GM19099 (cell line): ENCODE results near the gene IFT25.

Source experiments
- POLR2A ChIP-seq: IDR thresholded peaks from 3 replicates; pipeline ENCODE4 v1.6.1; 2011; ENCODE audit warnings: low read depth; ENCODE audit not compliant: insufficient read length; ENCODE audit errors: extremely low read depth

Gene IFT25

GRCh38 chr1:53942127-53942957 is 3.2 kb downstream of the IFT25 start:
- TF ChIP-seq POLR2A: no peak

- TF ChIP-seq POLR2A: no peak
Observed at GRCh38 chr1:53938136-53938830, 7.2 kb downstream of the IFT25 start.

- no peak for TF ChIP-seq POLR2A
Observed at GRCh38 chr1:53936430-53936829, 9.1 kb downstream of the IFT25 start.

GRCh38 chr1:53934170-53934765 is 11.2 kb downstream of the IFT25 start:
- TF ChIP-seq POLR2A: no peak

- no peak for TF ChIP-seq POLR2A
Observed at GRCh38 chr1:53931523-53931922, 14.0 kb downstream of the IFT25 start.

- no peak for TF ChIP-seq POLR2A
Observed at GRCh38 chr1:53930932-53931331, 14.6 kb downstream of the IFT25 start.

- TF ChIP-seq POLR2A: no peak
Observed at GRCh38 chr1:53929246-53929960, 16.1 kb downstream of the IFT25 start.

- no peak for TF ChIP-seq POLR2A
Observed at GRCh38 chr1:53927376-53927881, 18.1 kb downstream of the IFT25 start.

- TF ChIP-seq POLR2A: no peak
Observed at GRCh38 chr1:53919675-53920066, 25.8 kb downstream of the IFT25 start.

GRCh38 chr1:53918343-53918742 is 27.2 kb downstream of the IFT25 start:
- no peak for TF ChIP-seq POLR2A

- no peak for TF ChIP-seq POLR2A
Observed at GRCh38 chr1:53913352-53914033, 32.0 kb downstream of the IFT25 start.

- TF ChIP-seq POLR2A: no peak
Observed at GRCh38 chr1:53911442-53911841, 34.1 kb downstream of the IFT25 start.

- no peak for TF ChIP-seq POLR2A
Observed at GRCh38 chr1:53909946-53910345, 35.6 kb downstream of the IFT25 start.

GRCh38 chr1:53906121-53906520 is 39.4 kb downstream of the IFT25 start:
- no peak for TF ChIP-seq POLR2A
